ENCODE measurements around the gene PPHLN1. TPM values are rescaled to one million over a fixed set of nuclear protein-coding genes. Genes with fewer than 3 reads are reported as not detected.
"Not testable (repeated sequence)": the region's sequence is repeated elsewhere in the genome, so short reads cannot be mapped to it uniquely, and the experiment has no call there.

PPHLN1 gene
- total and polyA plus RNA-seq, 12 donors = 15.4 to 41.8 (median 32.1) TPM

DNA sequence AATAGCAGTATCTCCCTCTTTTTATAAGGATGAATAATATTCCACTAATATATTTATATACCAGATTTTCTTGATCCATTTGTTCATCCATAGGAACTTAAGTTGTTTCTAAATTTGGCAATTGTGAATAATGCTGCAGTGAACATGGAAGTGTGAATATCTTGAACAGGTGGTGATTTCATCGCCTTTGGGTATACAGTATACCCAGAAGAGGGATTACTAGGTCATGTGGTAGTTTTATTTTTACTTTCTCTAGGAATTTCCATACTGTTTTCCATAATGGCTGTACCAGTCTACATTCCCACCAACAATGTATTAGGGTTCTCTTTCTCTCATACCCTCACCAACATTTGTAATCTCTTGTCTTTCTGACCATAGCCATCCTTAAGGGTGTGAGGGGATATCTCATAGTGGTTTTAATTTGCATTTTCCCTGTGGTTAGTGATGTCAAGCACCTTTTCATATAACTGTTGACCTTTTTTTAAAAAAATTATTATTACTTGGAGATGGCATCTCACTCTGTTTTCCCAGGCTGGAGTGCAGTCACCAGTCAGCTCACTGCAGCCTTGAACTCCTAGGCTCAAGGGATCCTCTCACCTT is 20.5 kb downstream of the PPHLN1 start:
- H3K27me3 ChIP-seq = no peaks in the 10 kb centered on the region
- H3K27ac ChIP-seq = no peak overlapping the region
- H3K4me1 ChIP-seq = peaks cover 0 to 3% (median 0%) of the 10 kb centered on the region in 9 donors
- TF ChIP-seq, protein P1, sequence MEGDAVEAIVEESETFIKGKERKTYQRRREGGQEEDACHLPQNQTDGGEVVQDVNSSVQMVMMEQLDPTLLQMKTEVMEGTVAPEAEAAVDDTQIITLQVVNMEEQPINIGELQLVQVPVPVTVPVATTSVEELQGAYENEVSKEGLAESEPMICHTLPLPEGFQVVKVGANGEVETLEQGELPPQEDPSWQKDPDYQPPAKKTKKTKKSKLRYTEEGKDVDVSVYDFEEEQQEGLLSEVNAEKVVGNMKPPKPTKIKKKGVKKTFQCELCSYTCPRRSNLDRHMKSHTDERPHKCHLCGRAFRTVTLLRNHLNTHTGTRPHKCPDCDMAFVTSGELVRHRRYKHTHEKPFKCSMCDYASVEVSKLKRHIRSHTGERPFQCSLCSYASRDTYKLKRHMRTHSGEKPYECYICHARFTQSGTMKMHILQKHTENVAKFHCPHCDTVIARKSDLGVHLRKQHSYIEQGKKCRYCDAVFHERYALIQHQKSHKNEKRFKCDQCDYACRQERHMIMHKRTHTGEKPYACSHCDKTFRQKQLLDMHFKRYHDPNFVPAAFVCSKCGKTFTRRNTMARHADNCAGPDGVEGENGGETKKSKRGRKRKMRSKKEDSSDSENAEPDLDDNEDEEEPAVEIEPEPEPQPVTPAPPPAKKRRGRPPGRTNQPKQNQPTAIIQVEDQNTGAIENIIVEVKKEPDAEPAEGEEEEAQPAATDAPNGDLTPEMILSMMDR (IDR thresholded peaks at IDR 0.05) = no peak
- WGBS, 2 donors = 98 to 100% methylated on average over 1 of the region's 1 CpG
- H3K4me3 ChIP-seq = no peak overlapping the region
- H3K36me3 ChIP-seq = peaks cover 0 to 9% (median 0%) of the 10 kb centered on the region in 9 donors
- ATAC-seq (no peak), DNase-seq (no peak)
- no peaks in the 10 kb centered on the region for H3K9me3 ChIP-seq
- intact Hi-C loops (cut with DNase I) = no loop called here

- not testable (repeated sequence) for H3K27me3 ChIP-seq, H3K9me3 ChIP-seq, H3K27ac ChIP-seq, DNase-seq, H3K4me1 ChIP-seq, H3K4me3 ChIP-seq
- 82% methylated on average over 11 of the region's 16 CpGs for WGBS, 2 donors
- peaks cover 0 to 30% (median 0%) of the 10 kb centered on the region in 9 donors for H3K36me3 ChIP-seq
- peak in 2 of 8 donors; percentile 39 to 49 for ATAC-seq
- intact Hi-C loops (cut with DNase I) = loop anchor here in 1 of 10 donors (10.0 kb wide), 1 partner anchor 215 kb away; no protein-coding TSS in a partner anchor
These were observed 23.4 kb downstream of the PPHLN1 start for GRCh38 chr12:42349119-42350020.

- H3K4me3 ChIP-seq, DNase-seq, H3K27ac ChIP-seq, ATAC-seq, H3K27me3 ChIP-seq, H3K4me1 ChIP-seq, H3K9me3 ChIP-seq: not testable (repeated sequence)
- 96% methylated on average over 27 to 34 of the region's 34 CpGs for WGBS, 2 donors
- H3K36me3 ChIP-seq = peaks cover 0 to 36% (median 2%) of the 10 kb centered on the region in 9 donors
- intact Hi-C loops (cut with DNase I) = loop anchor here in 1 of 10 donors (10.0 kb wide), 1 partner anchor 215 kb away; no protein-coding TSS in a partner anchor
These were observed 24.0 kb downstream of the PPHLN1 start for GRCh38 chr12:42350021-42350407.

GRCh38 chr12:42356344-42356743 is 30.4 kb downstream of the PPHLN1 start:
- Histone ChIP-seq H3K9me3 (no peaks in the 10 kb centered on the region), H3K36me3 (peaks cover 0 to 68% (median 5%) of the 10 kb centered on the region in 9 donors), H3K4me3 (no peak overlapping the region), H3K27me3 (no peaks in the 10 kb centered on the region), H3K27ac (peak overlapping the region in 8 of 10 donors; percentile 5 to 78 (median 42)), H3K4me1 (peaks cover 0 to 14% (median 3%) of the 10 kb centered on the region in 9 donors)
- TF ChIP-seq, protein P1 (IDR thresholded peaks at IDR 0.05) = no peak
- ATAC-seq (peak in 5 of 8 donors; percentile 48 to 96 (median 65)), DNase-seq (no peak)
- intact Hi-C loops (cut with DNase I) = loop anchor here in 1 of 10 donors (10.0 kb wide), 1 partner anchor 208 kb away; no protein-coding TSS in a partner anchor
- WGBS, 2 donors = 26 to 54% methylated on average over 2 of the region's 2 CpGs

DNA sequence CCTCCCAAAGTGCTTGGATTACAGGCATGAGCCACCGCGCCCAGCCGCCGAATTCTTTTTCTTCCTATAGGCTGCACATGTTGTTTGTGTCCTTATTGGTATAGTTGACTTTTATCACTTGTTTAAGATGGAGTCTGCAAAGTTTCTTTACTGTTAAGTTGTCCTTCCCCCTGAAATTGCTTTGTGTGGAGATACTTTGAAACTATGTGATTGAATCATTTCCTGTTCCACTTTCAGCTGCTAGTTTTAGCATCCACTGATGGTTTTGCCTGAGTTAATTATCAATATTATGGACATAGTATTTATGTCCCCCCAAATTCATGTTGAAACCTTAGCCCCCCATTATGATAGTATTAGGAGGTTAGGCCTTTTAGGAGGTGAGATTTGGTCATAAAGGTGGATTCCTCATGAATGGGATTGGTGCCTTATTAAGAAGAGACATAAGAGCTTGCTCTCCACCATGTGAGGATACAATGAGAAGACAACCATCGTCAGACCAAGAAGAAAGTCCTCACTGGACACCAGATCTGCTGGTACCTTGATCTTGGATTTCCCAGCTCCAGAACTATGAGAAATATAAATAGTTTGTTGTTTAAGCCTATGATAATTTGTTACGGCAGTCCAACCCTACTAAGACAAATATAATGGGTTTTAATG is 34.9 kb downstream of the PPHLN1 start:
- Histone ChIP-seq H3K4me3 (no peak overlapping the region), H3K27me3 (no peaks in the 10 kb centered on the region), H3K36me3 (peaks cover 0 to 24% (median 0%) of the 10 kb centered on the region in 9 donors), H3K4me1 (peaks cover 0 to 13% (median 3%) of the 10 kb centered on the region in 9 donors), H3K27ac (no peak overlapping the region), H3K9me3 (no peaks in the 10 kb centered on the region)
- intact Hi-C loops (cut with DNase I) = no loop called here
- TF ChIP-seq, protein P1 (IDR thresholded peaks at IDR 0.05) = no peak
- ATAC-seq (no peak), DNase-seq (no peak)
- WGBS, 2 donors = 91 to 98% methylated on average over 6 of the region's 6 CpGs

Data from heart right ventricle (tissue), 16 donors.